ENCODE measurements around the gene POP5.
"Not testable (repeated sequence)": the region's sequence is repeated elsewhere in the genome, so short reads cannot be mapped to it uniquely, and the experiment has no call there.

The POP5 gene

GRCh38 chr12:120536064-120536791 lies 45.0 kb downstream of the POP5 start:
- DNase-seq (ENCODE audit: low spot score): no peak

DNA sequence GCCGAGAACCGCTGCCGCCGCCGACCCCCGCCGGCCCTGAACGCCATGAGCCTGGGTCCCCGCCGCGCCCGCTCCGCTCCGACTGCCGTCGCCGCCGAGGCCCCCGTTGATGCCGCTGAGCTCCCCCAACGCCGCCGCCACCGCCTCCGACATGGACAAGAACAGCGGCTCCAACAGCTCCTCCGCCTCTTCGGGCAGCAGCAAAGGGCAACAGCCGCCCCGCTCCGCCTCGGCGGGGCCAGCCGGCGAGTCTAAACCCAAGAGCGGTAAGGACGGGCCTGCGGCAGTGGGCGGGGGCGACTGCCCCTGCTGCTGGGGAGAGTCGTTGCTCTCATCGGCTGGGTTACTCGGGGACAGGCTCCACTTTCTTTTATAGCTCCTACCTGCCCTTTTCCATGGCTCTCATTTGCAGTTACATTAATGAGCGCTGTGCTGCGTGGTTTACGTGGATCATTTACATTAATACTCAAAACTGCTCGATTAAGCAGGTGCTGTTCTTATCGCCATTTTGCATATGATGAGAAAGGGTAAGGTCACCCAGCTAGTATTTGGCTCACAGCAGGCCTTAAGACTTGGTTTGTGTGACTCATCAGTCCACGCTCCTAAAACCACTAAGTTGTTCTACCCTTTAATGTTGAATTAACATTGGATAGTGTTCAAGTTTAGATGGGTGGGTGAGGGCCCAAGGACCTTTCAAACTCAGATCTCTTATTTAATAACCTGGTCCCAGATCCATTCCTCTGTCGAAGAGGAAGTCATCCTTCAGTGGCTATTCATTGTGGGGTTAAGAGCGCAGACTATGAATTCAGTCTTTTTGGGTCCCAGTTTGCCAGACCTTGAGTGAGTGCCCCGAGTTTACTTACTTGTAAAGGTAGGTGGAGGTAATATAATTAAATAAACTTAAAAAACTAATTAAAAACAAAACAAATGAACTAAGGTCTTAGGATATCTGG lies 46.2 kb downstream of the POP5 start:
- DNase-seq (ENCODE audit: low spot score): peak; percentile 82

DNA sequence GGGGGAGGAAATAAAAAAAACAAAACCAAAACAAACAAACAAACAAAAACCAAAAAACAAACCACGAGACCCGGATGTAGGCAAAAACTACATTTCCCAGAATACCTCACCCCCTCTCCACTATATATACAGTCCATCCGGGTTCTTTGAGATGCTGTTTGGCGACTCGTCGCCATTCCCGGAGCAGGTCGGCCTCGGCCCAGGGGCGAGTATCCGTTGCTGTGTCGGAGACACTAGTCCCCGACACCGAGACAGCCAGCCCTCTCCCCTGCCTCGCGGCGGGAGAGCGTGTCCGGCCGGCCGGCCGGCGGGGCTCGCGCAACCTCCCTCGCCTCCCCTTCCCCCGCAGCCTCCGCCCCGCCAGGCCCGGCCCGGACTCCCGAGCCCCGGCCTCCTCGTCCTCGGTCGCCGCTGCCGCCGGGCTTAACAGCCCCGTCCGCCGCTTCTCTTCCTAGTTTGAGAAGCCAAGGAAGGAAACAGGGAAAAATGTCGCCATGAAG lies 46.9 kb downstream of the POP5 start, which contains the start of gene RNF10:
Gene RNF10, plus strand, starts transcription at position 154 of the 500 bp plus-strand sequence. CDS start 456 bp downstream, outside the sequence.
- DNase-seq (ENCODE audit: low spot score): peak; percentile 92

GRCh38 chr12:120532701-120533238 lies 48.4 kb downstream of the POP5 start:
- no peak for DNase-seq (ENCODE audit: low spot score)

DNA sequence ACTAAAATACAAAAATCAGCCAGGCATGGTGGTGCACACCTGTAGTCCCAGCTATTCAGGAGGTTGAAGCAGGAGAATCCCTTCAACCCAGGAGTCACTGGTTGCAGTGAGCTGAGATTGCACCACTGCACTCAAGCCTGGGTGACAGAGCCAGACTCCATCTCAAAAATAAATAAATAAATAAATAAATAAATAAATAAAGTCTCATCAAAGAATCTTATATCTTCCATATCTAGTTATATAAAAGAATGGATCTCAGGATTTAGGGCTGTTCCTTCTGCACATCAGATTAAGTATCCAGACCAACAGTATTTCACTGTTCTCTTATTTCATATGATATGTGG lies 50.8 kb downstream of the POP5 start:
- not testable (repeated sequence) for DNase-seq (ENCODE audit: low spot score)

GRCh38 chr12:120529641-120530417 lies 51.4 kb downstream of the POP5 start:
- peak; percentile 50 for DNase-seq (ENCODE audit: low spot score)

GRCh38 chr12:120528861-120529525 lies 52.2 kb downstream of the POP5 start, which contains the start of gene COQ5:
Gene COQ5, minus strand, starts transcription at chr12:120529158. Its CDS starts 17 bp downstream, at chr12:120529141.
- DNase-seq (ENCODE audit: low spot score): peak; percentile 80
